SK-N-MC (cell line): ENCODE data around the gene TP63.
A peak's percentile ranks its signal among the peaks of the same experiment; 100 is the strongest.

Experiments used
- DNase-seq: peaks from one replicate; pipeline ENCODE4 v3.0.0-alpha.2; 2011; ENCODE audit warnings: low read depth, low spot score
- H3K27ac ChIP-seq: fragments of 200-600 bp; sonication (generic); 2 replicates; pipeline ENCODE4 v1.5.1; 2016; ENCODE audit warnings: mixed run types
- H3K36me3 ChIP-seq: fragments of 200-600 bp; sonication (generic); 2 replicates; pipeline ENCODE4 v1.6.1; 2017; ENCODE audit warnings: antibody characterized with exemption, low read length, mixed read lengths; ENCODE audit not compliant: insufficient read depth
- H3K4me3 ChIP-seq: fragments of 200-600 bp; sonication (generic); 2 replicates; pipeline ENCODE4 v1.5.1; 2016
- H3K9ac ChIP-seq: fragments of 200-600 bp; sonication (generic); 2 replicates; pipeline ENCODE4 v1.8.0; 2017; ENCODE audit warnings: mixed run types, mixed read lengths; ENCODE audit not compliant: insufficient read length
- H3K9me3 ChIP-seq: fragments of 200-600 bp; sonication (generic); 2 replicates; pipeline ENCODE4 v1.6.1; 2017; ENCODE audit warnings: low read depth, mild to moderate bottlenecking, antibody characterized with exemption, low read length, moderate library complexity, mixed read lengths
- EZH2 ChIP-seq: fragments of 200-600 bp; sonication (generic); IDR thresholded peaks from one replicate; pipeline ENCODE4 v1.6.1; 2017; ENCODE audit warnings: antibody characterized with exemption
- FOXP2 ChIP-seq: optimal IDR thresholded peaks from 2 replicates; pipeline ENCODE3; 2011; ENCODE audit warnings: mild to moderate bottlenecking, moderate library complexity; ENCODE audit not compliant: insufficient read depth; ENCODE audit errors: extremely low read length, control extremely low read depth
- POLR2AphosphoS5 ChIP-seq: IDR thresholded peaks from 2 replicates; pipeline ENCODE4 v1.6.1; 2012; ENCODE audit warnings: mild to moderate bottlenecking, low read depth, low read length, borderline replicate concordance

The TP63 gene

GRCh38 chr3:189833996-189834395, 202.8 kb downstream of the TP63 start:
- H3K36me3 ChIP-seq, result no peaks in the 10 kb centered on the region
- H3K9me3 ChIP-seq, result no peaks in the 10 kb centered on the region
- no peak for TF ChIP-seq POLR2AphosphoS5
- no peak for DNase-seq
- H3K9ac ChIP-seq, result no peak overlapping the region
- H3K4me3 ChIP-seq, result no peak overlapping the region
- peak overlapping the region; percentile 60 for H3K27ac ChIP-seq

- no peaks in the 10 kb centered on the region for H3K9me3 ChIP-seq
- TF ChIP-seq EZH2 (no peak), POLR2AphosphoS5 (no peak), FOXP2 (no peak)
- H3K4me3 ChIP-seq, result no peak overlapping the region
- DNase-seq, result no peak
- no peak overlapping the region for H3K9ac ChIP-seq
- no peaks in the 10 kb centered on the region for H3K36me3 ChIP-seq
- H3K27ac ChIP-seq, result no peak overlapping the region
Measured at GRCh38 chr3:189834462-189834861, 203.3 kb downstream of the TP63 start.

GRCh38 chr3:189836795-189837194, 205.6 kb downstream of the TP63 start:
- H3K9me3 ChIP-seq, result no peaks in the 10 kb centered on the region
- no peak for DNase-seq
- no peaks in the 10 kb centered on the region for H3K36me3 ChIP-seq
- H3K27ac ChIP-seq, result no peak overlapping the region
- TF ChIP-seq FOXP2, result no peak
- TF ChIP-seq POLR2AphosphoS5, result no peak
- TF ChIP-seq EZH2, result no peak
- no peak overlapping the region for H3K4me3 ChIP-seq
- H3K9ac ChIP-seq, result no peak overlapping the region

GRCh38 chr3:189838291-189838690, 207.1 kb downstream of the TP63 start:
- no peak for TF ChIP-seq FOXP2
- no peak for TF ChIP-seq EZH2
- TF ChIP-seq POLR2AphosphoS5, result no peak
- no peak overlapping the region for H3K27ac ChIP-seq
- no peaks in the 10 kb centered on the region for H3K9me3 ChIP-seq
- no peak overlapping the region for H3K4me3 ChIP-seq
- H3K9ac ChIP-seq, result no peak overlapping the region
- no peaks in the 10 kb centered on the region for H3K36me3 ChIP-seq
- no peak for DNase-seq

- DNase-seq, result no peak
- TF ChIP-seq FOXP2 (no peak), EZH2 (no peak), POLR2AphosphoS5 (no peak)
Measured at GRCh38 chr3:189839576-189839975, 208.4 kb downstream of the TP63 start.

GRCh38 chr3:189841473-189842205, 210.4 kb downstream of the TP63 start:
- H3K27ac ChIP-seq, result peak overlapping the region; percentile 8
- no peak for DNase-seq
- peak overlapping the region; percentile 13 for H3K9ac ChIP-seq
- H3K4me3 ChIP-seq, result no peak overlapping the region
- TF ChIP-seq POLR2AphosphoS5 (no peak), EZH2 (no peak), FOXP2 (no peak)
- no peaks in the 10 kb centered on the region for H3K9me3 ChIP-seq
- no peaks in the 10 kb centered on the region for H3K36me3 ChIP-seq

More at GRCh38 chr3:189839576-189839975, 208.4 kb downstream of the TP63 start:
- H3K4me3 ChIP-seq, result no peak overlapping the region
- peak overlapping the region; percentile 5 for H3K9ac ChIP-seq
- H3K36me3 ChIP-seq, result no peaks in the 10 kb centered on the region
- H3K9me3 ChIP-seq, result no peaks in the 10 kb centered on the region
- peak overlapping the region; percentile 20; the same call in 1 of the 2 replicates for H3K27ac ChIP-seq

GRCh38 chr3:189842681-189843602, 211.8 kb downstream of the TP63 start:
- no peak for TF ChIP-seq FOXP2
- TF ChIP-seq POLR2AphosphoS5, result no peak
- TF ChIP-seq EZH2, result no peak
- Histone ChIP-seq H3K27ac (no peak overlapping the region), H3K9ac (no peak overlapping the region), H3K9me3 (no peaks in the 10 kb centered on the region), H3K36me3 (no peaks in the 10 kb centered on the region), H3K4me3 (no peak overlapping the region)
- DNase-seq, result no peak

- H3K9ac ChIP-seq, result peak overlapping the region; percentile 10
- H3K9me3 ChIP-seq, result no peaks in the 10 kb centered on the region
- no peaks in the 10 kb centered on the region for H3K36me3 ChIP-seq
- H3K27ac ChIP-seq, result 0 out of 2 replicates have a peak overlapping the region, but pooled peaks have one; percentile 18
- DNase-seq, result no peak
- H3K4me3 ChIP-seq, result no peak overlapping the region
- TF ChIP-seq EZH2 (no peak), POLR2AphosphoS5 (no peak), FOXP2 (no peak)
Measured at GRCh38 chr3:189845069-189845468, 213.9 kb downstream of the TP63 start.
